Measurements from ENCODE around the gene HOXC10.

HOXC10 gene

GRCh38 chr12:53977596-53978445, 7.1 kb upstream of the HOXC10 start:
- DNase-seq (ENCODE audit: low read depth), result no peak

DNA sequence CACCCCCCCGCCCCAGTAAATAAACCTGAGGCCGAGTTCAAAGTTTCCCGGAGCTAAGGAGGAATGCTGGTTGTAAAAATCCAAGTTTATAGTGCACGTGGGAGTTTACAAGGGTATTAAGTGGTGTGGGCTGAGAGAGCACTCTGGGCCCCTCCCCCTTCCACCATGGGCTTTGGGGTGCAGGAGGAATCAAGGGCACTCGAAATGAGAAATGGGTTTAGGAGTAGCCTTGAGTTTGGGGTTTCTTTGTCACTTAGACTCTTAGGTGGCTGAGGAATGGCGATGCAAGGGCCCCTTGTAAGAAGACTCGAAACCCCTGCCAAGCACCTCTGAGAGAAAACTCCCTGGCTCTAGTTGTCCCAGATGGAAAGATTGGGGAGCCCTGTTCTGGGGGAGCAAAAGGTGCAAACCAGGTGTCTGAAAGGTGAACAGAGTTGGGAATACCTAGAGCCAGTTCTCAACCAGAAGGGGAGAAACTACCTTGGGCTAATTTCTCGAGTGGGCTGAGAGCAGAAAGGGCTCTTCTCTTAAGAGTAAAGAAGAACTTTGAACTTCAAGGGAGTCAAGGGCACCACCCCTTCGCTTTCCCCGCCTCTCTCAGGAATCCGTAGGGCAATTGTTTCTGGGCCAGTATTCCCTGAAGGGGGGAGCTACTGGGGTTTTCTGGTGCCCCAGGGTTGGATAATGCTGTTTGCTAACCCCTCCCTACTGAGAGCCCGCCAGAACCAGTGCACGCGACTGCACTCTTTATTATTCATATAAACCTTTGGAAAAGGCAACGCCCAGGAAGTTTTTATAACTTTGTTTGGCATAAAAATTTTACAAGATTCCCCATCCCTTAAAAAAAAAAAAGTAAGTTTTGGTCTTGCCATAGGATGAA, 6.2 kb upstream of the HOXC10 start:
- DNase-seq (ENCODE audit: low read depth), result no peak

GRCh38 chr12:53980104-53980801, 4.7 kb upstream of the HOXC10 start:
- DNase-seq (ENCODE audit: low read depth), result no peak

GRCh38 chr12:53980802-53981496, 4.0 kb upstream of the HOXC10 start:
- DNase-seq (ENCODE audit: low read depth), result no peak

DNA sequence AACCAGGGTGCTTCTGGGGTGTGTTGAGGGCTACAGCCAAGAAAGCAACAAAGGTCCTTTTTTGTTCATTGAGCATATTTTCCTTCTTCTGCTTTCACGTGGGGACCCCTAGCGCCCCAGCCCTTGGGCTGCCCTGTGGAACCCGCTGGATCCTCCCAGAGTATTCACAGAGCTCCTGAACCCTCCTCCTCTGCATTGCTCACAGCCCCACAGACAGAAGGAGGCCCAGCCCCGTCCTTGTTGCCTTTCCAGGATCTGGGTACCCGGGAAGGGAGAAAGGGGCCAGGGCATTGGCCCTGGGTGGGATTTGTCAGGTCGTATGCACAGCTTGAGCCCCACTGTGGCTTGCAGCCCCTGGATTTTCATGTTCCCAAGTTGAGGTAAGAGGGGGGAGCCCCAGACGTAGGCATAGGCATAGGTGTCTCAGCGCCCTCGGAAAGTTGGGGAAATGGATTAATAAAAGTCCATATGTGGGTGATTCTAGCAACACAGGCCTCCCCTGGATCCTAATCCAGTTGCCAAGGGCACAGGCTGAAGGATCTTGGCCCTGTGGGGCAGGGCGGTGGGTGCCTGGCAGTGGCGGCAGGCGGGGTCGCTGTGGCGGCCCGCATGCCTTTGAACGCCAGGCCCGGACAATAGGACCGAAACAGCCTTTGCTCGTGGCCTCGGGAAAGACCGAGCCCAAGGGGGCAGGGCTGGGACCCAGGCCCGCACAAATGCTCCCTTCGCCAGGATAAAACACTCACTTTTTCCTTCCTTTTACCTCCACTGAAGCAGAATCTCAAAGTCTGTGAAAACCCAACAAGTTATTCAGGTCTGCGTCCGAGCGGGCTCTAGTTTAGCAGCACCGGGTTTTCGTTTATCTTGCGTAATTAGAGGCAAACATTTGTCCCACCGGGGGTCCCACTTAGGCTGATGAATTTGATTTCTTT, 3.0 kb upstream of the HOXC10 start:
- no peak for DNase-seq (ENCODE audit: low read depth)

GRCh38 chr12:53982648-53983567, 2.0 kb upstream of the HOXC10 start:
- DNase-seq (ENCODE audit: low read depth), result no peak

- DNase-seq (ENCODE audit: low read depth), result no peak
Observed at GRCh38 chr12:53983568-53983949, 1.4 kb upstream of the HOXC10 start.

GRCh38 chr12:53983950-53984572, 885 bp upstream of the HOXC10 start:
- DNase-seq (ENCODE audit: low read depth), result no peak

DNA sequence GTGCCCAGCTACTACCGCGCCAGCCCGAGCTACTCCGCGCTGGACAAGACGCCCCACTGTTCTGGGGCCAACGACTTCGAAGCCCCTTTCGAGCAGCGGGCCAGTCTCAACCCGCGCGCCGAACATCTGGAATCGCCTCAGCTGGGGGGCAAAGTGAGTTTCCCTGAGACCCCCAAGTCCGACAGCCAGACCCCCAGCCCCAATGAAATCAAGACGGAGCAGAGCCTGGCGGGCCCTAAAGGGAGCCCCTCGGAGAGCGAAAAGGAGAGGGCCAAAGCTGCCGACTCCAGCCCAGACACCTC, 697 bp downstream of the HOXC10 start:
- DNase-seq (ENCODE audit: low read depth), result no peak

DNA sequence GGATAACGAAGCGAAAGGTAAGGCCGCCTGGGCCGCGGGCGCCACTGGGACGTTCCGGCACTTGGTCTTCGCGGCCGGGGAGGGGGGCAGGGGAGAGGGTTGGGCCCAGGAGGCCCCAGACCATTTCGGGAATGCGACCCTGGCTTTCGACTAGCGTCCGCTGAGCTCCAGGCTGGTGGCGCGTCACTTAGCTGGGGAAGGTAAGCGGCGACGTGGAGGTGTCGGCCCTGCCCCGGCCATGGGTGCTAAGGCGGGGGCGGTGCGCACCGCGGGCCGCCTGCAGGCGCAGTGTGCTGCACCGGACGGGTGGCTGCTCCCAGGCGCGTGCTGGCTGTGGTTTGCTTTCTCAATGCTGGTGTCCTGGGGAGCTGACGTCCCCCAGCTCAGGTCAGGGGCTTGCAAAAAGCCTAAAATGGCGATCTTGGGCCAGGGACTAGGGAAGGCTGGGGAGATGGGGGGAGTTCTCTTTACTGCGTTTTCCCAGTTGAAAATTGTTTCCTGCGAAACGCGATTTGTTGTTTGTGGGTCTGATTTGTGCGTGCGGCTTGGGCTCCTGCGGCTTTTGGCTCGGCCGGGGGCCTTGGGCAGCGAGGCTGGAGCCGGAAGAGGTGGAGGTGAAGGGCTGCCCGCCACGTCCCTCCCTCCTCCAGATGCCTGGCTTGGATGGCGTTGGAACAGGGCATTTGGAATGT, 1.2 kb downstream of the HOXC10 start:
- no peak for DNase-seq (ENCODE audit: low read depth)

GRCh38 chr12:53986686-53987483, 1.9 kb downstream of the HOXC10 start:
- no peak for DNase-seq (ENCODE audit: low read depth)

GRCh38 chr12:53987787-53988230, 2.9 kb downstream of the HOXC10 start:
- DNase-seq (ENCODE audit: low read depth), result no peak

DNA sequence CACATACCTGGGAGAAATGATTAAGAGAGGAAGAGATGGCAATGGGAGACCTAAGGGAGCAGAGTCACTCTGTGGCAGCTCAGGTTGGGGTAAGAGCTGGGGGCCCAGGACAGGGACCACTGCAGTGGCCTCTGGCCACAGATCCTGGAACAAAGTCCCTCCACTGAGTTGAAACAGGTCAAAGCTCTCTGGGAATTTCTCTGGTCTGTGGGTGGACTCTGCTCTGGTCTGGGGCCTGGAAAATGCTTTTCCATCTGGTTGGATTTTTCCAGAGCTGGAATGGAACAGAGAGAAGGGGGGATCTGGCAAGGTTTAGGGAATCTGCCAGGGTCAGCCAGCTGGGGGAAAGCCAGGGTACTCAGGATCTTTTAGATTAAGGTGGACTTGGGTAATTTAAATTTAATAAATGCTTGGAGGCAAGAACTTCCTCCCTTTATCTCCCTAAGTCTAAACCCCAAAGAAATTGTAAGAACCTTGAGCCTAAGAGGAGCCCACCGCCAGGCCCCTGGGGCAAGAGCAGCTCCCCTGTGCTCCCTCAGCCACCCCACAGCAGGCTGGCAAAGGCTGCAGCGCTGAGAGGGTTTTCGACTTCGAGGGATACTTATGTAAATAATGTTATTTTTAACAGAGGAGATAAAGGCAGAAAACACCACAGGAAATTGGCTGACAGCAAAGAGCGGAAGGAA, 3.7 kb downstream of the HOXC10 start:
- DNase-seq (ENCODE audit: low read depth), result no peak

DNA sequence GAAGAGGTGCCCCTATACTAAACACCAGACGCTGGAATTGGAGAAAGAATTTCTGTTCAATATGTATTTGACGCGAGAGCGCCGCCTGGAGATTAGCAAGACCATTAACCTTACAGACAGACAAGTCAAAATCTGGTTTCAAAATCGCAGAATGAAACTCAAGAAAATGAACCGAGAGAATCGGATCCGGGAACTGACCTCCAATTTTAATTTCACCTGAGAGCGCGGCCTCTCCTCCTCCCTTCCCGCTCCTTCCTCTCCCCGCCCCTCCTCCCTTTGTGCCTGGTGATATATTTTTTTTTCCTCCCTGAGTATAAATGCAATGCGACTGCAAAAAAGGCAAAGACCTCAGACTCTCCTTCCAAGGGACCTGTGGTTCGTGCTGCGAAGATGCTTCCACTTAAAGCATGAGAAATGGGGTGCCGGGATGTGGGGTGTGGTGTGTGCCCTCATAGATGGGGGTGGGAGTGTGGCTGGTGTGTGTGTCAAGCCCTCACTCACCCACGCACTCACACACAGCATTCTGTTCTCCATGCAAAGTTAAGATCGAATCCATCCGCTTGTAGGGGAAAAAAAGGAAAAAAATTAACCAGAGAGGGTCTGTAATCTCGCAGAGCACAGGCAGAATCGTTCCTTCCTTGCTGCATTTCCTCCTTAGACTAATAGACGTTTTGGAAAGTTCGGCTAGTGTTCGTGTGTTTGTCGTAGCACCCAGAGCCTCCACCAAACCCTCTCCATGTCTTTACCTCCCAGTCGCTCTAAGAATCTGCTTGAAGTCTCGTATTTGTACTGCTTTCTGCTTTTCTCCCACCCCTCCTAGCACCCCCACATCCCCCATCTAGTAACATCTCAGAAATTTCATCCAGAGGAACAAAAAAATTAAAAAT, 4.5 kb downstream of the HOXC10 start:
- DNase-seq (ENCODE audit: low read depth), result no peak

GRCh38 chr12:53990311-53991076, 5.5 kb downstream of the HOXC10 start:
- DNase-seq (ENCODE audit: low read depth), result no peak

DNA sequence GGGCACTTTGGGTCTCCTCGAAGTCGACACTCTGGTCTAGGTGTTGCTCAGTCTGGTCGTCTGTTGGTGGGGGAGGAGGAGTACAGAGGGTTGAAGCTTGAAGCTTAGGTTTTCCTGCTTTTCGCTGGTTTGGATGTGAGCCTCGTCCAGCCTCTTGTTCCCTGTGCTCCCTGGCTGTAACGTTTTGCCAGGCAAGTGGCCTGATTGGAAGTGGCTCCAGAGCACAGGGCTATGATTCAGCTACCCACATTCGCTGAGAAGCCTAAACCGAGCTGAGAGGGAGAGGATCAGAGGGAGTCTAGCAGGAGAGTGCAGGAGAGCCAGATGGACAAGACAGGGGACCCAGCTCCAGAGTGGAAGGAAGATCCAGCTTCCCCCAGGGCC, 6.1 kb downstream of the HOXC10 start:
- no peak for DNase-seq (ENCODE audit: low read depth)

All from T-helper 22 cell (primary cell).